Measurements from ENCODE around the gene ARL4A. TPM values are rescaled to one million over a fixed set of nuclear protein-coding genes. Genes with fewer than 3 reads are reported as not detected.
A peak's percentile ranks its signal among the peaks of the same experiment; 100 is the strongest.
"Not testable (repeated sequence)": the region's sequence is repeated elsewhere in the genome, so short reads cannot be mapped to it uniquely, and the experiment has no call there.

Gene ARL4A
- total RNA-seq, 1 experiment from 2014 or later = 18.3 TPM

GRCh38 chr7:12653518-12653917 is 33.9 kb upstream of the ARL4A start:
- intact Hi-C loops (cut with micrococcal nuclease; ENCODE audit: unreplicated experiment) = no loop called here
- CTCF ChIA-PET = no interaction called here
- Histone ChIP-seq H3K27me3 (replicated peaks; ENCODE audit: insufficient read depth, low read depth, low read length, poor library complexity) (no peaks in the 10 kb centered on the region), H3K4me3 (ENCODE audit: low read depth, low read length, poor library complexity, severe bottlenecking) (no peak overlapping the region), H3K4me1 (ENCODE audit: insufficient read depth, low read length, poor library complexity, severe bottlenecking) (no peaks in the 10 kb centered on the region), H3K9me3 (ENCODE audit: low read depth, low read length, poor library complexity, severe bottlenecking) (no peaks in the 10 kb centered on the region), H3K36me3 (ENCODE audit: insufficient read depth, low read length, poor library complexity, severe bottlenecking) (no peaks in the 10 kb centered on the region), H3K27ac (ENCODE audit: low read depth, low read length, poor library complexity, severe bottlenecking) (no peak overlapping the region)
- no peak for DNase-seq (ENCODE audit: low spot score)
- BruUV-seq (replicated peaks) = no TSS peak
- TF ChIP-seq CTCF (conservative IDR thresholded peaks at IDR 0.05; ENCODE audit: low read depth, low read length) (no peak), EZH2 (IDR thresholded peaks at IDR 0.05; ENCODE audit: borderline replicate concordance, low read depth, low read length, poor library complexity, severe bottlenecking) (no peak)
- POLR2A ChIA-PET (ENCODE audit: low non-redundant PET) = no interaction called here

- Histone ChIP-seq H3K4me3 (ENCODE audit: low read depth, low read length, poor library complexity, severe bottlenecking) (no peak overlapping the region), H3K36me3 (ENCODE audit: insufficient read depth, low read length, poor library complexity, severe bottlenecking) (no peaks in the 10 kb centered on the region), H3K9me3 (ENCODE audit: low read depth, low read length, poor library complexity, severe bottlenecking) (no peaks in the 10 kb centered on the region), H3K27ac (ENCODE audit: low read depth, low read length, poor library complexity, severe bottlenecking) (no peak overlapping the region), H3K4me1 (ENCODE audit: insufficient read depth, low read length, poor library complexity, severe bottlenecking) (no peaks in the 10 kb centered on the region), H3K27me3 (replicated peaks; ENCODE audit: insufficient read depth, low read depth, low read length, poor library complexity) (no peaks in the 10 kb centered on the region)
- TF ChIP-seq EZH2 (IDR thresholded peaks at IDR 0.05; ENCODE audit: borderline replicate concordance, low read depth, low read length, poor library complexity, severe bottlenecking) (no peak), CTCF (conservative IDR thresholded peaks at IDR 0.05; ENCODE audit: low read depth, low read length) (no peak)
- intact Hi-C loops (cut with micrococcal nuclease; ENCODE audit: unreplicated experiment) = no loop called here
- POLR2A ChIA-PET (ENCODE audit: low non-redundant PET) = no interaction called here
- BruUV-seq (replicated peaks) = no TSS peak
- no peak for DNase-seq (ENCODE audit: low spot score)
- CTCF ChIA-PET = no interaction called here
Measured at GRCh38 chr7:12655161-12655560, 32.3 kb upstream of the ARL4A start.

GRCh38 chr7:12660423-12660822 is 27.0 kb upstream of the ARL4A start:
- DNase-seq (ENCODE audit: low spot score) = peak; percentile 71
- H3K4me1 ChIP-seq (ENCODE audit: insufficient read depth, low read length, poor library complexity, severe bottlenecking); CTCF ChIA-PET; H3K36me3 ChIP-seq (ENCODE audit: insufficient read depth, low read length, poor library complexity, severe bottlenecking); H3K27ac ChIP-seq (ENCODE audit: low read depth, low read length, poor library complexity, severe bottlenecking); intact Hi-C loops (cut with micrococcal nuclease; ENCODE audit: unreplicated experiment); H3K9me3 ChIP-seq (ENCODE audit: low read depth, low read length, poor library complexity, severe bottlenecking); POLR2A ChIA-PET (ENCODE audit: low non-redundant PET); BruUV-seq (replicated peaks); H3K27me3 ChIP-seq (replicated peaks; ENCODE audit: insufficient read depth, low read depth, low read length, poor library complexity); H3K4me3 ChIP-seq (ENCODE audit: low read depth, low read length, poor library complexity, severe bottlenecking): not testable (repeated sequence)

GRCh38 chr7:12660986-12661385 is 26.4 kb upstream of the ARL4A start:
- H3K4me1 ChIP-seq (ENCODE audit: insufficient read depth, low read length, poor library complexity, severe bottlenecking); H3K27ac ChIP-seq (ENCODE audit: low read depth, low read length, poor library complexity, severe bottlenecking); POLR2A ChIA-PET (ENCODE audit: low non-redundant PET); H3K9me3 ChIP-seq (ENCODE audit: low read depth, low read length, poor library complexity, severe bottlenecking); CTCF ChIA-PET; H3K4me3 ChIP-seq (ENCODE audit: low read depth, low read length, poor library complexity, severe bottlenecking); H3K27me3 ChIP-seq (replicated peaks; ENCODE audit: insufficient read depth, low read depth, low read length, poor library complexity); intact Hi-C loops (cut with micrococcal nuclease; ENCODE audit: unreplicated experiment); H3K36me3 ChIP-seq (ENCODE audit: insufficient read depth, low read length, poor library complexity, severe bottlenecking); BruUV-seq (replicated peaks); DNase-seq (ENCODE audit: low spot score): not testable (repeated sequence)
